ENCODE data around the gene NDUFAF2.
"Not testable (repeated sequence)": the region's sequence is repeated elsewhere in the genome, so short reads cannot be mapped to it uniquely, and the experiment has no call there.

Gene NDUFAF2

GRCh38 chr5:61052882-61053281, 107.9 kb downstream of the NDUFAF2 start:
- DNase-seq = no peak

- no peak for DNase-seq
These were observed 108.9 kb downstream of the NDUFAF2 start for GRCh38 chr5:61053937-61054336.

- DNase-seq = peak; percentile 56
These were observed 110.5 kb downstream of the NDUFAF2 start for GRCh38 chr5:61055434-61056006.

- DNase-seq = no peak
These were observed 114.5 kb downstream of the NDUFAF2 start for GRCh38 chr5:61059499-61059898.

- DNase-seq = no peak
These were observed 124.1 kb downstream of the NDUFAF2 start for GRCh38 chr5:61069150-61069549.

GRCh38 chr5:61071526-61071925, 126.5 kb downstream of the NDUFAF2 start:
- DNase-seq = no peak

- peak; percentile 35 for DNase-seq
These were observed 131.6 kb downstream of the NDUFAF2 start for GRCh38 chr5:61076626-61077025.

GRCh38 chr5:61081741-61082140, 136.7 kb downstream of the NDUFAF2 start:
- no peak for DNase-seq

GRCh38 chr5:61082516-61083280, 137.7 kb downstream of the NDUFAF2 start:
- DNase-seq = no peak

- no peak for DNase-seq
These were observed 139.7 kb downstream of the NDUFAF2 start for GRCh38 chr5:61084658-61085057.

GRCh38 chr5:61085885-61086284, 140.9 kb downstream of the NDUFAF2 start:
- no peak for DNase-seq

GRCh38 chr5:61087921-61088320, 142.9 kb downstream of the NDUFAF2 start:
- DNase-seq = no peak

- DNase-seq = no peak
These were observed 144.3 kb downstream of the NDUFAF2 start for GRCh38 chr5:61089351-61089750.

GRCh38 chr5:61093046-61093771, 148.2 kb downstream of the NDUFAF2 start:
- not testable (repeated sequence) for DNase-seq

GRCh38 chr5:61097465-61097864, 152.5 kb downstream of the NDUFAF2 start:
- no peak for DNase-seq

GRCh38 chr5:61098251-61098995, 153.4 kb downstream of the NDUFAF2 start:
- no peak for DNase-seq

- peak; percentile 4 for DNase-seq
These were observed 155.4 kb downstream of the NDUFAF2 start for GRCh38 chr5:61100437-61100836.

GRCh38 chr5:61114441-61114840, 169.4 kb downstream of the NDUFAF2 start:
- no peak for DNase-seq

- no peak for DNase-seq
These were observed 171.0 kb downstream of the NDUFAF2 start for GRCh38 chr5:61115968-61116367.

- no peak for DNase-seq
These were observed 174.1 kb downstream of the NDUFAF2 start for GRCh38 chr5:61119066-61119465.

GRCh38 chr5:61120534-61120933, 175.5 kb downstream of the NDUFAF2 start:
- no peak for DNase-seq

- DNase-seq = no peak
These were observed 178.1 kb downstream of the NDUFAF2 start for GRCh38 chr5:61123145-61123544.

- no peak for DNase-seq
These were observed 185.3 kb downstream of the NDUFAF2 start for GRCh38 chr5:61130289-61130688.

All from suppressor macrophage treated with lipopolysaccharide for 4 hours (primary cell).